Amygdala (tissue), 56 donors: Measurements from ENCODE around the gene LBX2.
"Not testable (repeated sequence)": the region's sequence is repeated elsewhere in the genome, so short reads cannot be mapped to it uniquely, and the experiment has no call there.

ENCODE experiments used
- DNase-seq, 56 donors: peaks; one replicate each; lab custom pipeline; 2025; lab: John Stamatoyannopoulos, UW

Gene LBX2

DNA sequence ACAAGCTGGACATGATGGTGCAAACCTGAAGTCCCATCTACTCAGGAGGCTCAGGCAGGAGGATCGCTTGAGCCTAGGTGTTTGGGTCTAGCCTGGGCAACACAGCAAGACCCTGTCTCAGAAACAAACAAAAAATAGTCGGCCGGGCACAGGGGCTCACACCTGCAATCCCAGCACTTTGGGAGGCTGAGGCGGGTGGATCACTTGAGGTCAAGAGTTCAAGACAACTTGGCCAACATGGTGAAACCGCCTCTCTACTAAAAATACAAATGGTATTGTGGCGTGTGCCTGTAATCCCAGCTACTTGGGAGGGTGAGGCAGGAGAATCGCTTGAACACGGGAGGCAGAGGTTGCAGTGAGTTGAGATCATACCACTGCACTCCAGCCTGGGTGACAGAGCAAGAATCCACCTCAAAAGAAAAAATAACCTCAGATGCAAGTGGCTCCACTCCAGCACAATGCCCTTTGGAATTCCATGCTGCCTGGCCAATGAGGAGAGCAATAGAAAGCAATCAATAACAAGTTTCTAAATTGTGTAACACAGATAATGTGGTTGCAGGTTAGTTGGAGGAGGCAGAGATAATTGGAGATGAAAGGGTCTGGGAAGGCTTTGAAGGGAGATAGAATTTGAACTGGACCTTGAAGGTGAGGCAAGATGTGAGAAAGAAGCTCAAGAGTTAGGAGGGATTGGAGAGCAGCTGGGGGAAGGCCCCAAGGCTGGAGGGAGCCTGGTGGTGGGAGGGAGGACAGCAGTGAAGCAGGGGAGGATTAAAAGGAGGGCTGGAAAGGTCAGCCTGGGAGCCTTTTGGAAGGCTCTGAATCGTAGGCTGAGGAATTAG is 10.5 kb downstream of the LBX2 start:
- DNase-seq, result no peak

DNA sequence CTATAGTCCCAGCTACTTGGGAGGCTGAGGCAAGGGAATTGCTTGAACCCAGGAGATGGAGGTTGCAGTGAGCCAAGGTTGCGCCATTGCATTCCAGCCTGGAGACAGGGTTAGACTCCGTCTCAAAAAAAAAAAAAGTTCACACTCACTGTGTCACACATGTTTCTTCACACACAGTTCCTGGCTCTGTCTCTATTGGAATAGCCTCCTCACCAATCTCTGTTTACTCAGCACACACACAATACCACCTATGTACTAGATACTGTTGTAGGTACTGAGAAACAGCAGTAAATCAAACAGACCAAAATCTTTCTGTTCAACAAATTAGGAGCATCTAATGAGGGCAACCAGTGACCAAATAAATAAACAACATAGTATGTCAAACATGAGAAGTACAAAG is 13.3 kb downstream of the LBX2 start:
- DNase-seq, result no peak

DNA sequence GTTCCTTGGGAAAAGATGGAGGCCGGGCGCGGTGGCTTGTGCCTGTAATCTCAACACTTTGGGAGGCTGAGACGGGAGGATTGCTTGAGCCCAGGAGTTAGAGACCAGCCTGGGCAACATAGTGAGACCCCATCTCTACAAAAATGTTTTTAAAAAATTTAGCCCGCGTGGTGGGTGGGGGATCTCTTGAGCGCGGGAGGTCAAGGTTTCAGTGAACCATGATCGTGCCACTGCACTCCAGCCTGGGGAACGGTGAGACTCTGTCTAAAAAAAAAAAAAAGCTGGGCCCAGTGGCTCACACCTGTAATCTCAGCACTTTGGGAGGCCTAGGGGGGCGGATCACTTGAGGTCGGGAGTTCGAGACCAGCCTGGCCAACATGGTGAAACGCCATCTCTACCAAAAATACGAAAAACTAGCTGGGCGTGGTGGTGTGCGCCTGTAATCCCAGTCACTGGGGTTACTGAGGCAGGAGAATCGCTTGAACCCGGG is 15.7 kb downstream of the LBX2 start:
- not testable (repeated sequence) for DNase-seq

DNA sequence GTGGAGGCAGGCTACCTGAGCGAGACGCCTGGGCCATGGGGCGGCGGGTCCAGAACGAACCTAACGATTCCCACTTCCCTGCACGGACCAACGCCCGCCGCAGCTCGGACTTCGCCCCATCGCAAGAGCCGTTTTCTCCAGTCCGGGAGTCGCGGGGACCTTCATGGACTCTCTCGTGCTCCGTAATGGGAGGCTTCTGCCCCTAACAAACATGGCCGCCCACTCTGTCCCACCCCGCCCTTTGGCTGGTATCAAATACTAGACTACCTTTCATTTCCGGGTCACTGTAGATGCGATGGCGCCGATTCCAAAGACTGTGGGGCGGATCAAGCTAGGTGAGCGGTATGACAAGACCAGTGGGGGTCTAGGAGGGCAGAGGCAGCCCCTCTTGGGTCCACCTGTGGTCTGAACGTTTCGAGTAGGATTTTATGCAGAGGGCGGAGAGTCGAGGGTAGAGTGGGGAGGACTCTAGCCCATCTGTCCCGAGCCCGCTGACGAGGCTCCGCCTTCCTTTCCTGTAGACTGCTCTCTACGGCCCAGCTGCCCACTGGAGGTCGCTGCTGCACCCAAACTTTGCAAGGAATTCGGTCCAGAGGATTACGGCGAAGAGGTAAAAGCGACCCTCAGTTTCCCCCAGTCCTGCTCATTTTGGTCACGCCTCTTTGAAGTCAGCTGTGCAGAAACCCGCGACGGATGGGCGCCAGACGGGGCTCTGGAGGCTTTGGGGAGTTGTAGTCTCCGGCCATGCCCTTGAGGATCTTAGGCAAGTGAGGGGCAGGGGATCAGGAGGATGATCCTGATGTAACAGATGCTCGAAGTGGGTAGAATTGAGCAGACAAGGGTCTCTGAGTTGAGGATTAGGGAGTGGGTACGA is 16.4 kb downstream of the LBX2 start, which contains the start of the genes CCDC142 and TTC31:
Gene CCDC142, minus strand, starts transcription at position 198 of the 874 bp plus-strand sequence. Its CDS starts 161 bp downstream, at position 37.
Gene TTC31, plus strand, starts transcription at position 281 of the 874 bp plus-strand sequence. Its CDS starts 15 bp downstream, at position 296.
- peak; percentile 55 to 99 (median 94) for DNase-seq

DNA sequence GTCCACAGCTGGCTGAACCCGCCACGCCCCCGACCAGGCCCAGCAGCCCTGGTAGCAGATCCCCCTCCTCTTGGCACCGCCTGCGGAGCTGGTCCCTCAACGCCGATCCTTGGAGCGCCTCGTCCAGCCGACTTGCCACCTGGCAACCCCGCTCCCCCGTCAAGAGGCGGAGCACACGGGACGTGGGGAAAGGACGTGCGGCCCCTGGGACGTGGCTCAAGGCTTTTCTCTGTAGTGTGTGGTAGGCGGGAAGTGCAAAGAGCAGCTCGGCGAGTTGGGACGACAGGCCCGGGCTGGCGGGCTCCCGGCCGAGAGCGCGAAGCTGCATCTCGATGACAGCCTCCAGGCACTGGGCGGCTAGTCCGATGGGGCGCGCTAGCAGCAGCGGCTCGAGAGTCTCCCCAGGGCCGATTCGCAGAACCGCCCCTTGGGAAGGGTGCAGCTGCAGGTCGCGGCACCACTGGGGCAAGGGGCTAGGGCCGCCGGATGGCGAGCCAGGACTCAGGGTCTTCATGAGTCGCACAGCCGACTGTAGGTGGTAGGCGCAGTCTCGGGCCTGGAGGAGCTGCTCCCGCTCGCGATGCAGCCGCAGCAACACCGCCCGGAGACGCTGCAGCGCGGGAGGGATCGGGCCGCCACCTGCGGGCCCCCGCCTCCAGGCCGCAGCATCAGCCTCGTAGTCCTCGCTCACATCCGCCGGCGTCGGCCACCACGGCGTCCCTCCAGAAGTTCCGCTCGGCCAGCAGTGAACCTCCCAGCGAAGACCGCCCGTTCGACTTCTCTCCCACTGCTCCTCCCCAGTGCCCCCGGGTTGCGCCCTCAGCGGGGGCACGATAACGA is 17.2 kb downstream of the LBX2 start:
- peak in 12 of 56 donors; percentile 12 to 76 (median 59) for DNase-seq

DNA sequence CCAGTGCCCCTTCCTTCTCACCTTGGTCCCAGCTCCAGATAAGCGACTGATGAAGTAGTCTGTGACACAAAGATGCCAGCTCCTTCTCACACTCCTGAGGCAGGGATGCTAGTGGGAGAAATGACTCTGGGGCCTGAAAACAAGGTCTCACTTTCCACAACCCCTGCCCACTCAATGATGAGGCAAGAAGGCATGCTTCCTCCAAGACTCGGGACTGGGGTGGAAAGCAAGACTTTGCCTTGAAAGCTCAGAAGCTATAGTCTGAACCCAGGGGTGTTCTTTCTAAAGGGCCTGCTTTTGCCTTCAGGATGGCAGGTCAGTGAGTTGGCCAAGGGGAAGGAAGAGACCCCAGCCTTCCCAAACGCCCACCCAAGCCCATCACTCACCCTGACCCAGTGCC is 18.0 kb downstream of the LBX2 start:
- no peak for DNase-seq

DNA sequence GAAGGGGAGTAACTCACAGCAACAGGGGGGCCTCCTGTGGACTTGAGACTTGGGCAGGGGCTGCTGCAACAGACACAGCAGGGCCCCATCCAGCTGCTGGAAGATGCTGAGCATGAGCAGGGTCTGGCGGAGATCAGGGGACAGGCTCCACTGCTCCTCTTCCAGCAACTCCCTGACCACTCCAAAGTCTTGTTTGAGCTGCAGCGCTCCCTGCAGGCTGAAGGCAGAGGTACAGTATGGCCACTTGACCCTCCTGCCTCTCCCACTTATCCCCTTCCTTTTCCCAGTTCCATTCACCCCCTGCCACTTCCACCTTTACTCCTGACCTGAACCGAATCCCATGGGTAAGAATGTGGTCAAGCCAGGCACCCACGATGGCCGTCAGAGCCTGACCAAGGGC is 24.5 kb downstream of the LBX2 start:
- DNase-seq, result no peak

DNA sequence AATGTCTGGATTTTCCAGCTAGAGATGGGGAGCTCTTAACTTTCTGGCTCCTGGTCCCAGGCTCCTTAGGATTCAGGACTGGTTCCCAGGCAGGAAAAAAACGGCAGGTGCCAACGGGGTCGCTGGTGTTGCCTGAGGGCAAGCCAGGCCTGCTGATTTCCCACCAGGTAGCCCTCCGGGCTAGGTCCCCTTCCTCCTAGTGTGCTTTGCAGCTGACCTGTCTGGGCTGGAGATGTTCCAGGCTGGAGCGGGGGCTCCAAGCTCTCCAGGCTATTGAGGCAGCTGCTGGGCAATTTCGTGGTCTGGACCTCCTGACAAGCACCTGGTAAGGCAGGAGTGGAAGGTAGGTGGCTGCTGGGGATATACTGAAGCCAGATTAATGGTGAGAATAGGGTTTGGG is 24.9 kb downstream of the LBX2 start:
- DNase-seq, result no peak

DNA sequence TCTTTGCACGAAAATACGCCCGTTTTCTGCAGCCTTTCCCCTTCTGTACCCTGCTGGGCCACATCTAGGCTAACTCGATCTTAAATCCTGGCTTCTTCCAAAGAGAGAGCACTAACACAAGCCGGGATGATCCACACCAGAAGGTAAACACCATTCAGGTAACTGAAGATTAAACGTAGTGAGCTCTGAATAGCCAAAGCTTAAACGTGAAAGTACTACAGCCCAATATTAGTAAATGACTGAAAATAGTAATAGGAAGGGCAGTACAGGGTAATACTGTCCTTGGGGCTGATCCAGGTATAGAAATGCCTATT is 26.5 kb downstream of the LBX2 start:
- DNase-seq, result no peak

DNA sequence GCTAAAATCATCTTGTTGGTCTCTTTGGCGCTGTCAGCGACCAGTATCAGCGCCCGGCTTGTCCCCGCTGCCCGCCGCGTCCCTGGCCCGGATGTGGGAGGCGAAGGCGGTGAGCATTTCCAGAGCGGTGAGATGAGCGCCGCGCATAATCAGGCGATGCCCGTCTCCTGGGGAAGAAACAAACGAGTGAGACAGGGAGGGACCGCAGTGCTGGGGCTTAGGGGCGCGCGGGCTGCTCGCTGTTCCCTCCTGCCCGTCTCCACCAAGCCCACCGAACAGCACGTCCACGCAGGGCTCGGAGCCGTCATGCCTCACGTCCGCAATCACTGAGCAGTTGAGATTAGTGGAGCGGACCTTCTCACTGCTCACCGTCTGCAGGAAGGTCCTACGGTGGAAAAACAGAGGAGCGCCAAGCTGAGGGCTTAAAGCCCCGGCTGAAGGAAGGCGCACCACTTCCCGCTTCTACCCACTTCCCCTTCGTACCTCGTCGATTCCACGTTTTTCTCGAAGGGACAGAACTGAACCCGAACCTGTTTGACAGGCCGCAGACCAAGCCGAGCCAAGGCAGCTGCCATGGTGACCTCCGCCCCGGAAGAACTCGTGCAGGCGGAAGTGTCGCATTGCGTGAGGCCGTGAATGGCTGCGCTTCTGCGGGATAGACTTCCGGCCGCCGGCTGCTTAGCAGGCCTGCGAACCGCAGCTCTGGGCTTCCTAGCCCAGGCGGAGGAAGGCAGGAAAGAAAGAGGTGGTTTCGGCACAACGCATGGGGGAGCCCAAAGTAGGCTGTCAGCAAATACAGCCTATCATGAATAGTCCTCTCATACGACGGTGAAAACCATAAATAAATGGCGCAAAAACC is 27.1 kb downstream of the LBX2 start, which contains the start of gene MRPL53:
Gene MRPL53, minus strand, starts transcription at position 595 of the 859 bp plus-strand sequence. Its CDS starts 20 bp downstream, at position 575.
- DNase-seq, result peak; percentile 37 to 95 (median 88)

DNA sequence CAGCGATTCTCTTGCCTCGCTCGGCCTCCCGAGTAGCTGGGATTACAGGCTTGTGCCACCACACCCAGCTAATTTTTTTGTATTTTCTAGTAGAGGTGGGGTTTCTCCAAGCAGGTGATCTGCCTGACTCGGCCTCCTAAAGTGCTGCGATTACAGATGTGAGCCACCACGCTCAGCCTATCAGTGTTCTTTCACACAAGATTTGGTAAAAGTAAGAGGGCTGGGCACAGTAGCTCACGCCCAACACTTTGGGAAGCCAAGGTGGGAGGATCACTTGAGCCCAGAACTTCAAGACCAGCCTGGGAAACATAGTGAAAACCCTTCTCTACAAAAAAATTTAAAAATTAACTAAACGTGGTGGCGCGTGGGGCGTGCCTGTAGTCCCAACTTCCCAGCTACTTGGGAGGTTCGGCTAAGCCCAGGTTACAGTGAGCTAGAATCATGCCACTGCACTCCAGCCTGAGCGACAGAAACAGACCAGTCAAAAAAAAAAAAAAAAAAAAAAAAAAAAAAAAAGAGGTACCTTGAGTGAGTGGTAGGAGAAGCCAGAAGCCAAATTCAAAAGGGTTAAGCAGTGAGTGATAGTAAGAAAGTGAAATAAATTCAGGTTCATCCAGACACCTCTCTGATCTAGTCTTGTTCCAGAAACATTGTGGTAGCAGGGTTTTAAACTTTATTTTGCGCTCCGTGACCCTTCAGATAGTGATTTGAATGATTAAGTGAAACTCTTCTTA is 27.9 kb downstream of the LBX2 start:
- no peak for DNase-seq

DNA sequence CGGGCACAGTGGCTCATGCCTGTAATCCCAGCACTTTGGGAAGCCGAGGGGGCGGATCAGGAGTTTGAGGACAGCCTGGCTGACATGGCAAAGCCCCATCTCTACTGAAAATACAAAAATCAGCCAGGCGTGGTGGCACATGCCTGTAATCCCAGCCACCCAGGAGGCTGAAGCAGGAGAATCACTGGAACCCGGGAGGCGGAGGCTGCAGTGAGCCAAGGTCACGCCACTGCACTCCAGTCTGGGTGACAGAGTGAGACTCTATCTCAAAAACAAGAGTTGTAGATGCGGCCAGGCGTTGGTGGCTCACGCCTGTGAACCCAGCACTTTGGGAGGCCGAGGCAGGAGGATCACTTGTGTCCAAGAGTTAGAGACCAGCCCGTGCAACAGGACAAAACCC is 28.7 kb downstream of the LBX2 start:
- not testable (repeated sequence) for DNase-seq

DNA sequence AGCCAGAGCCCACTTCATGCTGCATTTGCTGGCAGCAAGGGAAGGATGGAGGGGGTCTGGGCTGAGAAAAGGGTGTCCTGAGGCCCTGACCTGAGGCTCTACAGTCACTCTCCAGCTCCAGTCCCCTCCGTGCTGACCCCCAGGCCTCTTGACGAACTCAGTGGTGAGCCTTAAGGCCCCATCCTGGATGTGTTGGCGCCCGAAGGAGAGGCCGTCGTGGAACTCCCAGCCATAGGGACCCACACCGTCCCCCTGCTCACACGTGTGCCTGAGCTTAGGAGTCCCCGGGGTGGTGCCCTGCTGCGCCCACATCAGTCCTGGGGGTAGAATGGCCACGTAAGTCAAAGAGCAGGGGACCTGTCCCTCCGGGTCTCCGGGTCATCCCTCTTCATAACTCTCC is 35.0 kb downstream of the LBX2 start:
- no peak for DNase-seq

DNA sequence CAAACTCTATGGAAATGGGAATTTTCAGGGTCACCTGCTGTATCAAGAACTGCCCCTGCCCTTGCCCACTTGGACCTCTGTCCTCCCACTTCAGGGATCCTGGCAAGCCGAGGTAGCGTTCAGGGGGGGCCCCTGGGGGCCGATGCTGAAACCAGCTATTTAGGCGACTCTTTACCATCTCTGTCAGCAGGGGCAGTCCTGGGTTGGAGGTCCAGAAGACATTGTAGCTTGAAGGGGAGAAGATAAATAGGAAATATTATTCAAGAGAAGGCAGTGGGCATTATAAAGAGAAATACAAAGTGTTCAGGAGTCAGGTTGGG is 36.7 kb downstream of the LBX2 start:
- no peak for DNase-seq

DNA sequence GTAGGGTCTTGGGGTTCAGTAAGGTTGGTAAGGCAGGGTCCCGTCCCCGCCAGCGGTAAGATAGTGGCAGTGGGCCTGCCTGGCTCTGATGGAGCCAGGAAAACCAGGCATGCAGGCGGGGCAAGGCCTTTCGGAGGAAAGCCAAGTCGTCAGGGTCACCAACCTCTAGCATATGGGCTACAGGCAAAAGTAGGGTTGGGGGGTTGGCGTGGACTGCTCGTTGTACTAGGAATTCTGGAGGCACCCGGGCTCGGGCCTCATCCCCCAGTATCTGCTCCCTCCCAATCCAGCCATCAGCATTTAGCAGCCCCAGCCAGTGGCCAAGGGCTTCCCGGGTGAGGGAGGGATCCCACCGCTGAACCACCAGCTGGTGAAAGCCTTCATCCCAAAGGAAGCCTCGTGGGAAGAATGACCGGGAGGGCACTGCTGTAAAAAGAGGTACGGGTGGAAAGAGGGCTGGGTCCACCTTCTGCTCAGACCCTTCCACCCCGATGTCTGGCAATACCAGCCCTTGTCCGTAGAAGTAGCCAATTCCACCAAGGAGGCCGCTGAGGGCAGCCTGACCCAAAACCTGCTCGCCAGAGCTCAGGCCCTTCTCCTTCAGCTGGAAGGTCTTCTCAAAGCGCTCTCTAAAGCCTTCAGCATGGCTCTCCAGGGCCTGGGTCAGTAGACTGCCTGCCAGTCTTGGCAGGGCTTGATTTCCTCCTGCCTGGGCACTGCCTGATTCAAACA is 37.2 kb downstream of the LBX2 start:
- no peak for DNase-seq

DNA sequence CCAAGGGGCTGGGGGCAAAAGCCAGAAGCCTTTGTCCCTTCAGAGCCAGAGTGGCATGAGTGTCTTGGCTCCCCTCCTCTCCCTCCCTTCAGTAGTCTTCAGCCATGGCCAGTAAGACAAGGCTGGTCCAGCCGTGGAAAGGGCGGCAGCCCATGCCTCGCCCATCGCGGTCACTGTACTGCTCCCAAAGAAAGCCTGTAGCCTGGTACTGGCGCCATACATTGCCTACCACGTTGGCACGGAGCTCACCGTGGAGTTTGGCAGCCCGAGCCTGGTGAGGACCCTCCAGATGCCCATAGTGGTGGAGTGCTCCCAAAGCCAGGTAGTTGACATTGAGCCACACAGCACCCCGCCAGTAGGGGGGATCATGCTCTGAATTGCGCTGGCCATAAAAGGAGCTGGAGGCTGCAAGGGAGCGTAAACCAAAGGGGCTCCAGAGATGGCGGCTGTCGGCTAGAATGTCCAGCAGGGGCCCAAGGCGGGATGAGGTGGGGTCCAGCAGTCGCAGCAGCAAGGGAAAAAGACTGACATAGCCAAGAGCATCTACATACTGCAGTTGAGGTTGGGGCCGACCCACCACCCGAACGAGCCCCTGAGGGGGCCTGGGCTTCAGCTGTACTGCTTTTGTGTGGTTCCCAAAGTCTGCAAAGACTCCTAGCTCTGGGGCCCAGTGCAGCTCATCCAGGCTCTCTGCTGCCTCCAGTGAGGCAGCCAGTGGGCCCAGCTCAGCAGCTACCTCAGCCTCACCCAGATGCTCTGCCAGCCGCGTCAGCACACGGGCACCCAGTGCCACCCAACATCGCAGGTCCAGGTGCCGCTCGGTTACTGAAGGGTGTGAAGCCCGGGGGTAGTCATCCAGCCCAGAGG is 38.0 kb downstream of the LBX2 start:
- DNase-seq, result no peak

DNA sequence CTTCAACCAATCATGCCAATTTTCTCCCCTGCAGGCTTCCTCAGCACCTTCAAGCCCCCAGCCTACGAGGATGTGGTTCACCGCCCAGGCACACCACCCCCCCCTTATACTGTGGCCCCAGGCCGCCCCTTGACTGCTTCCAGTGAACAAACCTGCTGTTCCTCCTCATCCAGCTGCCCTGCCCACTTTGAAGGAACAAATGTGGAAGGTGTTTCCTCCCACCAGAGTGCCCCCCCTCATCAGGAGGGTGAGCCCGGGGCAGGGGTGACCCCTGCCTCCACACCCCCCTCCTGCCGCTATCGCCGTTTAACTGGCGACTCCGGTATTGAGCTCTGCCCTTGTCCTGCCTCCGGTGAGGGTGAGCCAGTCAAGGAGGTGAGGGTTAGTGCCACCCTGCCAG is 39.2 kb downstream of the LBX2 start:
- DNase-seq, result not testable (repeated sequence)
